Measurements from ENCODE around the gene HK1. TPM values are rescaled to one million over a fixed set of nuclear protein-coding genes. Genes with fewer than 3 reads are reported as not detected.

The HK1 gene
- total and polyA plus RNA-seq, 10 donors, result 19.0 to 108 (median 63.4) TPM

GRCh38 chr10:69232736-69233480 lies 45.4 kb upstream of the HK1 start:
- H3K9me3 ChIP-seq, result no peaks in the 10 kb centered on the region
- peaks cover 12 to 35% (median 31%) of the 10 kb centered on the region in 6 donors for H3K4me1 ChIP-seq
- no peak overlapping the region for H3K4me3 ChIP-seq
- intact Hi-C loops (cut with DNase I; ENCODE audit: low total_unique reads), result no loop called here
- no peak overlapping the region for H3K27ac ChIP-seq
- H3K27me3 ChIP-seq (replicated peaks in 1 of 7), result no peaks in the 10 kb centered on the region
- no peaks in the 10 kb centered on the region for H3K36me3 ChIP-seq
- 77 to 91% (median 86%) methylated on average over 22 of the region's 22 CpGs for WGBS, 5 donors
- TF ChIP-seq POLR2A (IDR thresholded peaks at IDR 0.05) (no peak), CTCF (IDR thresholded peaks at IDR 0.05 in 8 of 11, conservative IDR thresholded peaks at IDR 0.05 in 3 of 11) (no peak), POLR2AphosphoS5 (IDR thresholded peaks at IDR 0.05) (no peak)
- DNase-seq, result peak; percentile 53

GRCh38 chr10:69234447-69234846 lies 43.8 kb upstream of the HK1 start:
- Histone ChIP-seq H3K27ac (no peak overlapping the region), H3K27me3 (replicated peaks in 1 of 7) (no peaks in the 10 kb centered on the region), H3K9me3 (no peaks in the 10 kb centered on the region), H3K4me1 (peaks cover 5 to 28% (median 18%) of the 10 kb centered on the region in 6 donors), H3K4me3 (no peak overlapping the region), H3K36me3 (no peaks in the 10 kb centered on the region)
- TF ChIP-seq CTCF (IDR thresholded peaks at IDR 0.05 in 8 of 11, conservative IDR thresholded peaks at IDR 0.05 in 3 of 11) (no peak), POLR2A (IDR thresholded peaks at IDR 0.05) (no peak), POLR2AphosphoS5 (IDR thresholded peaks at IDR 0.05) (no peak)
- 92 to 98% (median 95%) methylated on average over 3 of the region's 3 CpGs for WGBS, 5 donors
- intact Hi-C loops (cut with DNase I; ENCODE audit: low total_unique reads), result no loop called here
- peak; percentile 41 for DNase-seq

GRCh38 chr10:69237528-69238159 lies 40.7 kb upstream of the HK1 start:
- Histone ChIP-seq H3K27ac (no peak overlapping the region), H3K27me3 (replicated peaks in 1 of 7) (no peaks in the 10 kb centered on the region), H3K36me3 (no peaks in the 10 kb centered on the region), H3K9me3 (no peaks in the 10 kb centered on the region), H3K4me1 (peaks cover 0 to 25% (median 12%) of the 10 kb centered on the region in 6 donors), H3K4me3 (no peak overlapping the region)
- intact Hi-C loops (cut with DNase I; ENCODE audit: low total_unique reads), result no loop called here
- peak in 2 of 3 donors; percentile 57 to 58 for TF ChIP-seq POLR2AphosphoS5 (IDR thresholded peaks at IDR 0.05)
- TF ChIP-seq CTCF (IDR thresholded peaks at IDR 0.05 in 8 of 11, conservative IDR thresholded peaks at IDR 0.05 in 3 of 11), result peak; percentile 83 to 97 (median 93)
- TF ChIP-seq POLR2A (IDR thresholded peaks at IDR 0.05), result no peak
- 21 to 30% (median 22%) methylated on average over 17 of the region's 17 CpGs for WGBS, 5 donors
- peak; percentile 96 for DNase-seq

GRCh38 chr10:69239136-69239535 lies 39.2 kb upstream of the HK1 start:
- Histone ChIP-seq H3K27ac (no peak overlapping the region), H3K4me1 (peaks cover 0 to 25% (median 12%) of the 10 kb centered on the region in 6 donors), H3K36me3 (no peaks in the 10 kb centered on the region), H3K9me3 (no peaks in the 10 kb centered on the region), H3K4me3 (no peak overlapping the region), H3K27me3 (replicated peaks in 1 of 7) (no peaks in the 10 kb centered on the region)
- 66 to 97% (median 88%) methylated on average over 5 of the region's 5 CpGs for WGBS, 5 donors
- TF ChIP-seq CTCF (IDR thresholded peaks at IDR 0.05 in 8 of 11, conservative IDR thresholded peaks at IDR 0.05 in 3 of 11) (no peak), POLR2AphosphoS5 (IDR thresholded peaks at IDR 0.05) (no peak), POLR2A (IDR thresholded peaks at IDR 0.05) (no peak)
- intact Hi-C loops (cut with DNase I; ENCODE audit: low total_unique reads), result no loop called here
- DNase-seq, result peak; percentile 55
